NCI-H82 treated with DMSO at 0.1 percent for 48 hours (cell line): ENCODE results near the gene ELOB.

Experiments
- DNase-seq: peaks from one replicate; lab custom pipeline; 2025; ENCODE audit not compliant: unreplicated experiment; lab: John Stamatoyannopoulos, UW

Gene ELOB

GRCh38 chr16:2784358-2785100, 7.4 kb upstream of the ELOB start:
- no peak for DNase-seq

GRCh38 chr16:2783581-2784357, 6.7 kb upstream of the ELOB start:
- DNase-seq, result no peak

GRCh38 chr16:2782583-2783351, 5.7 kb upstream of the ELOB start:
- no peak for DNase-seq

GRCh38 chr16:2779978-2780898, 3.2 kb upstream of the ELOB start:
- DNase-seq, result no peak

GRCh38 chr16:2779151-2779920, 2.3 kb upstream of the ELOB start:
- no peak for DNase-seq

GRCh38 chr16:2778630-2778958, 1.5 kb upstream of the ELOB start:
- DNase-seq, result no peak

- no peak for DNase-seq
These were observed 986 bp upstream of the ELOB start for GRCh38 chr16:2777903-2778629.

- DNase-seq, result no peak
These were observed 460 bp downstream of the ELOB start for GRCh38 chr16:2776500-2777139.

GRCh38 chr16:2775765-2776499, 1.1 kb downstream of the ELOB start:
- no peak for DNase-seq

- no peak for DNase-seq
These were observed 1.9 kb downstream of the ELOB start for GRCh38 chr16:2775131-2775716.

GRCh38 chr16:2774161-2774891, 2.8 kb downstream of the ELOB start:
- no peak for DNase-seq

GRCh38 chr16:2773188-2773968, 3.7 kb downstream of the ELOB start:
- DNase-seq, result no peak

- no peak for DNase-seq
These were observed 5.3 kb downstream of the ELOB start for GRCh38 chr16:2771496-2772402.

- no peak for DNase-seq
These were observed 6.8 kb downstream of the ELOB start for GRCh38 chr16:2770057-2770951.
